Mucosa of descending colon (tissue), 3 donors: ENCODE measurements around the gene TBC1D19. TPM values are rescaled to one million over a fixed set of nuclear protein-coding genes. Genes with fewer than 3 reads are reported as not detected.

Source experiments
- ATAC-seq: fragments of 200-7000 bp; cut with Tn5 transposase; one replicate; pipeline ENCODE4 v1.9.1; 2020; ENCODE audit warnings: mild to moderate bottlenecking, moderate library complexity
- DNase-seq, 3 donors: peaks; one replicate each; pipeline ENCODE4 v3.0.0-alpha.2; 2020
- H3K36me3 ChIP-seq: fragments of 200-600 bp; one replicate; pipeline ENCODE4 v1.8.0; 2021; ENCODE audit warnings: low read depth, mild to moderate bottlenecking
- H3K4me1 ChIP-seq: fragments of 200-600 bp; one replicate; pipeline ENCODE4 v1.8.0; 2021; ENCODE audit warnings: low read depth, mild to moderate bottlenecking
- H3K4me3 ChIP-seq: fragments of 200-600 bp; one replicate; pipeline ENCODE4 v1.8.0; 2021; ENCODE audit warnings: mild to moderate bottlenecking
- H3K9me3 ChIP-seq: fragments of 200-600 bp; one replicate; pipeline ENCODE4 v1.8.0; 2021; ENCODE audit warnings: mild to moderate bottlenecking
- CTCF ChIP-seq: fragments of 200-600 bp; IDR thresholded peaks from one replicate; pipeline ENCODE4 v1.8.0; 2022; ENCODE audit warnings: antibody characterized with exemption, mild to moderate bottlenecking
- intact Hi-C, 2 donors: fragments of 100-400 bp; cut with DNase I in 1 of 2; cut with micrococcal nuclease in 1 of 2; formaldehyde crosslinking; loops; one replicate each; pipeline versions ENCODE4 v1.11.0 to v1.11.1; 2022; cut with DNase I, micrococcal nuclease
- total RNA-seq, 3 donors: library from RNA; stranded (reverse); fragmentation: NEBNext Ultra II Directional in 2 of 3; extraction: Animal tissue kit (Norgen Biotek cat#: 25700) in 2 of 3; gene quantifications; one replicate each; pipeline versions ENCODE4 v1.2.1 to v1.2.4, GENCODE V29; 2021 to 2023
- donor health status: DM: no; HTN: no; CAD: no; lungs with moderate emphysema.
- donor health status: DM: no; HTN: no; CAD: no.
- donor health status: DM: no; HTN: yes; CAD: no.

Gene TBC1D19
- total RNA-seq, 3 donors from 2014 or later, result 3.7 to 11.6 (median 6.8) TPM

DNA sequence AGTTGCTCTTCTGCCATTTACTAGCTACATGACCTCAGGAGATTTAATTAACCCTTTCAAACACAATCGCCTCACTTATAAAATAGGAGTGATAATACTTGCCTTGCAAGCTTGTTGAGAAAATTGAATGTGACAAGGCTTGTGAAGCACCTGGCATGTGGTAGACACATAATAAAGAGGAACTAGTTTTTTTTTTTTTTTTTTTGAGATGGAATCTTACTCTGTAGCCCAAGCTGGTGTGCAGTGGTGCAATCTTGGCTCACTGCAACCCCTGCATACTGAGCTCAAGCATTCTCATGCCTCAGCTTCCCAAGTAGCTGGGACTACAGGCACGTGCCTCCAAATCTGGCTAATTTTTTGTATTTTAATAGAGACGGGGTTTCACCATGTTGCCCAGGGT, 203.0 kb downstream of the TBC1D19 start:
- Histone ChIP-seq H3K4me1 (peaks cover 14% of the 10 kb centered on the region), H3K36me3 (no peaks in the 10 kb centered on the region), H3K9me3 (no peaks in the 10 kb centered on the region), H3K4me3 (no peak overlapping the region)
- no peak for TF ChIP-seq CTCF
- intact Hi-C loops, result no loop called here
- DNase-seq (no peak), ATAC-seq (no peak)

DNA sequence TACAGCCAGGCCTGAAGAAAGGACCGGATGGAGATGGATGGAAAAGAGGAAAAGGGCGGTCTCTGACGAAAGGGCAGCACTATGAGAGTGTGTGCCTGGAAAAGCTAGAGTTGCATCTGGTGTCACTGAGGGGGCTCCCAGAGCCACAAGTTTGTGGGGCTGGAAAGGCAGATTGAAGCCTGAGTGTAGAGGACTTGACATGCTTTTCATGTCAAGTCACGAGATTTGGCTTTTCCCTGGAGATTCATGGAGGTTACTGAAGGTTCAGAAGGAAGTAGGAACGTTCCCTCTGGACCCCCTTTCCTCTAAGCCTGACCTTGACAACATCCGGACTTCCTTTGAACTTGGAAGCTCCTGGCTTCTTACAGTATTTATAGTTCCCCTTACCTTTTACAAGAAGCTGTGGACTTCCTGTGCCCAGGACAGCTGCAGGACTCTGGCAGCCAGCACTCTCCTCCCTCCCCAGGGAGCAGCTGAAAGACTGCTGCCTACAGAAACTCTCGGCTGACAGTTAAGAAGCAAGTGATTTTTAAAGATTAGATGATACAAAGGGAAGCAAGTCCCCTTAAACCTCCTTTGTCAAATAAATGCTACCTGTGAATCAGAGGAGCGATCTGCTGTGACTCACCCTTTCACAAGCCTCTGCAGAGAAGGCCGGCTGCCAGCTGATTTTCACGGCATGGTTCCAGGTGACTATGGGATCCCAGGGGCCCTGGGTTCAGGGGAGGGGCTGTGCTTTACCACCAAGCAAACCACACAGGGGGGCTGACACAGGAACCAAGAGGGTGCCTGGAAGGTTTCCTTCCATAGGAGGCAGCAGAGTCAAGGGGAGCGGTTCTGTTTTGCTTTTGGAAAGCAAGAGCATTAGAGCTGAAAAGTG, 203.8 kb downstream of the TBC1D19 start:
- Histone ChIP-seq H3K36me3 (no peaks in the 10 kb centered on the region), H3K9me3 (no peaks in the 10 kb centered on the region), H3K4me1 (peaks cover 14% of the 10 kb centered on the region), H3K4me3 (no peak overlapping the region)
- no peak for TF ChIP-seq CTCF
- DNase-seq (peak; percentile 44 to 70 (median 60)), ATAC-seq (peak; percentile 91)
- intact Hi-C loops, result no loop called here

DNA sequence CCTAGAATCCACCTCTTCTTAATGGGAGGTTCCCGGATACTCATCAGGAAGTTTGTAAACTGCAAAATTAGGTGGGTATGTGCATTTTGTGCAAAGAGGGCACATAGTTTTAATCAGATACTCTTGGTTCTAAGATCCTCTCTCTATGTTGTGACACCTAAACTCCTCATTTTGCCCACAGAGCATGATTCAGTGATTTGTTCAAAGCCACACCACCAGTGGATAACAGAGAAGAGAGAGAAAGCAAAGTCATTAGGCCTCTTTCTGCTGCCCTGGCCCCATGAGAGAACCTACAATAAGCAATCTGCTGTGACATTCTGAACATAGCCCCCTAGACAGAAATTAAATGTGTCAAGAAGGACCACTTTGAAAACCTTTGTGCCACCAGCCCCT, 204.5 kb downstream of the TBC1D19 start:
- H3K36me3 ChIP-seq, result no peaks in the 10 kb centered on the region
- intact Hi-C loops, result no loop called here

GRCh38 chr4:26789208-26789607, 205.3 kb downstream of the TBC1D19 start:
- DNase-seq, result no peak
- no peak overlapping the region for H3K4me3 ChIP-seq
- peaks cover 14% of the 10 kb centered on the region for H3K4me1 ChIP-seq
- no peaks in the 10 kb centered on the region for H3K9me3 ChIP-seq
- H3K36me3 ChIP-seq, result no peaks in the 10 kb centered on the region
- intact Hi-C loops, result no loop called here
- no peak for ATAC-seq
- no peak for TF ChIP-seq CTCF

More for the DNA sequence above, 204.5 kb downstream of the TBC1D19 start:
- peaks cover 14% of the 10 kb centered on the region for H3K4me1 ChIP-seq
- no peak for TF ChIP-seq CTCF
- no peak overlapping the region for H3K4me3 ChIP-seq
- H3K9me3 ChIP-seq, result no peaks in the 10 kb centered on the region
- ATAC-seq (peak; percentile 5), DNase-seq (no peak)

DNA sequence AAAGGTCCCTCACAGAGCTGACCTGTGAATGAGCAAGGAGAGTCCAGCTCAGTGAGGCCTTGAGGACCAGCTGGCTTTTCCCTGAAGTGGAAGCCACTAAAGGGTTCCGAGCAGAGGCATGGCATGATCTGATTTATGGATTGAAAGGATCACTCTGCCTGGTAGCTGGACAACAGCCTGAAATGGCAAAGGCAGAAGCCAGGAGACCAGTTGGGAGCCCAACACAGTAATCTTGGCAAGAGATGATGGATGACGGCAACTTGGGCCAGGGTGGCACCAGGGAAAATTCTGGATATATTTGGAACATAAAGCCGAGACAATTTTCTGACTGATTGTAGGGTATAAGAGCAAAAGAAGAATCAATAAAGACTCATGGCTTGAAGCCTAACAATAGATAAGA, 207.5 kb downstream of the TBC1D19 start:
- H3K4me3 ChIP-seq, result no peak overlapping the region
- H3K9me3 ChIP-seq, result no peaks in the 10 kb centered on the region
- no peak for TF ChIP-seq CTCF
- ATAC-seq (no peak), DNase-seq (no peak)
- intact Hi-C loops, result no loop called here
- H3K36me3 ChIP-seq, result no peaks in the 10 kb centered on the region
- H3K4me1 ChIP-seq, result peaks cover 14% of the 10 kb centered on the region
